NT2/D1 (cell line): Measurements from ENCODE around the gene RTN4R.

Experiments used
- YY1 ChIP-seq: IDR thresholded peaks from 2 replicates; pipeline ENCODE4 v1.6.1; 2011; ENCODE audit not compliant: insufficient read length, insufficient read depth
- ZNF274 ChIP-seq: IDR thresholded peaks from 2 replicates; pipeline ENCODE4 v1.6.1; 2011; ENCODE audit warnings: mild to moderate bottlenecking, low read depth, low read length

GRCh38 chr22:20233351-20234313, 34.5 kb downstream of the RTN4R start:
- TF ChIP-seq YY1, result no peak
- TF ChIP-seq ZNF274, result no peak
